GM21367 (cell line): Measurements from ENCODE around the gene RRN3.
"Not testable (repeated sequence)": the region's sequence is repeated elsewhere in the genome, so short reads cannot be mapped to it uniquely, and the experiment has no call there.

ENCODE experiments used
- ATAC-seq: cut with Tn5 transposase; IDR thresholded peaks from one replicate; pipeline ENCODE4 v1.9.1; 2021; ENCODE audit not compliant: unreplicated experiment

Gene RRN3

GRCh38 chr16:15052747-15053476 is 41.2 kb downstream of the RRN3 start:
- no peak for ATAC-seq

GRCh38 chr16:15051387-15051951 is 42.6 kb downstream of the RRN3 start:
- ATAC-seq: no peak

- ATAC-seq: not testable (repeated sequence)
These were observed 43.6 kb downstream of the RRN3 start for GRCh38 chr16:15050440-15050839.

GRCh38 chr16:15049581-15050180 is 44.4 kb downstream of the RRN3 start:
- no peak for ATAC-seq

- no peak for ATAC-seq
These were observed 47.2 kb downstream of the RRN3 start for GRCh38 chr16:15046692-15047376.

GRCh38 chr16:15045270-15045669 is 48.8 kb downstream of the RRN3 start:
- ATAC-seq: not testable (repeated sequence)

GRCh38 chr16:15044286-15044685 is 49.8 kb downstream of the RRN3 start:
- no peak for ATAC-seq

- no peak for ATAC-seq
These were observed 50.7 kb downstream of the RRN3 start for GRCh38 chr16:15043344-15043743.

GRCh38 chr16:15041271-15042004 is 52.6 kb downstream of the RRN3 start:
- ATAC-seq: no peak

GRCh38 chr16:15038689-15039088 is 55.4 kb downstream of the RRN3 start:
- ATAC-seq: no peak

GRCh38 chr16:15037745-15038144 is 56.3 kb downstream of the RRN3 start:
- no peak for ATAC-seq

GRCh38 chr16:15037003-15037402 is 57.1 kb downstream of the RRN3 start:
- no peak for ATAC-seq

GRCh38 chr16:15035163-15035729 is 58.8 kb downstream of the RRN3 start:
- no peak for ATAC-seq

- ATAC-seq: no peak
These were observed 59.6 kb downstream of the RRN3 start for GRCh38 chr16:15034266-15035162.

- ATAC-seq: no peak
These were observed 60.8 kb downstream of the RRN3 start for GRCh38 chr16:15033309-15033707.

GRCh38 chr16:15032547-15033308 is 61.3 kb downstream of the RRN3 start:
- no peak for ATAC-seq

- ATAC-seq: no peak
These were observed 62.5 kb downstream of the RRN3 start for GRCh38 chr16:15031586-15031985.

GRCh38 chr16:15031179-15031578 is 62.9 kb downstream of the RRN3 start:
- no peak for ATAC-seq

- ATAC-seq: not testable (repeated sequence)
These were observed 64.3 kb downstream of the RRN3 start for GRCh38 chr16:15029749-15030148.
